Left ventricle myocardium inferior (tissue), 1 donor: ENCODE measurements around the gene TIFAB. TPM values are rescaled to one million over a fixed set of nuclear protein-coding genes. Genes with fewer than 3 reads are reported as not detected.

ENCODE experiments used
- DNase-seq: peaks from one replicate; pipeline ENCODE4 v3.0.0-alpha.2; 2020
- H3K27ac ChIP-seq: fragments of 200-600 bp; replicated peaks from 2 replicates; pipeline ENCODE4 v1.8.0; 2021
- H3K27me3 ChIP-seq: fragments of 200-600 bp; 2 replicates; pipeline ENCODE4 v1.8.0; 2021; ENCODE audit warnings: low read depth
- H3K36me3 ChIP-seq: fragments of 200-600 bp; 2 replicates; pipeline ENCODE4 v1.8.0; 2021
- H3K4me1 ChIP-seq: fragments of 200-600 bp; 2 replicates; pipeline ENCODE4 v1.8.0; 2021
- H3K4me3 ChIP-seq: fragments of 200-600 bp; 2 replicates; pipeline ENCODE4 v1.8.0; 2021; ENCODE audit warnings: mild to moderate bottlenecking, moderate library complexity
- H3K9me3 ChIP-seq: fragments of 200-600 bp; replicated peaks from 2 replicates; pipeline ENCODE4 v1.8.0; 2021
- intact Hi-C: fragments of 100-400 bp; cut with micrococcal nuclease; formaldehyde crosslinking; loops from one replicate; pipeline ENCODE4 v1.11.0; 2022
- total RNA-seq: library from RNA; stranded (reverse); fragmentation: NEBNext Ultra II Directional; extraction: Animal tissue kit (Norgen Biotek cat#: 25700); gene quantifications from one replicate; pipeline ENCODE4 v1.2.1, GENCODE V29; 2021
- TF ChIP-seq, protein P1 (sequence below): fragments of 200-600 bp; IDR thresholded peaks from 2 replicates; pipeline ENCODE4 v1.8.0; 2021; ENCODE audit warnings: antibody characterized with exemption, mild to moderate bottlenecking, borderline replicate concordance
- donor health status: DM: no; HTN: yes; CAD: no; lungs with severe emphysema.

The TIFAB gene
- total RNA-seq, 1 donor from 2014 or later: not detected

DNA sequence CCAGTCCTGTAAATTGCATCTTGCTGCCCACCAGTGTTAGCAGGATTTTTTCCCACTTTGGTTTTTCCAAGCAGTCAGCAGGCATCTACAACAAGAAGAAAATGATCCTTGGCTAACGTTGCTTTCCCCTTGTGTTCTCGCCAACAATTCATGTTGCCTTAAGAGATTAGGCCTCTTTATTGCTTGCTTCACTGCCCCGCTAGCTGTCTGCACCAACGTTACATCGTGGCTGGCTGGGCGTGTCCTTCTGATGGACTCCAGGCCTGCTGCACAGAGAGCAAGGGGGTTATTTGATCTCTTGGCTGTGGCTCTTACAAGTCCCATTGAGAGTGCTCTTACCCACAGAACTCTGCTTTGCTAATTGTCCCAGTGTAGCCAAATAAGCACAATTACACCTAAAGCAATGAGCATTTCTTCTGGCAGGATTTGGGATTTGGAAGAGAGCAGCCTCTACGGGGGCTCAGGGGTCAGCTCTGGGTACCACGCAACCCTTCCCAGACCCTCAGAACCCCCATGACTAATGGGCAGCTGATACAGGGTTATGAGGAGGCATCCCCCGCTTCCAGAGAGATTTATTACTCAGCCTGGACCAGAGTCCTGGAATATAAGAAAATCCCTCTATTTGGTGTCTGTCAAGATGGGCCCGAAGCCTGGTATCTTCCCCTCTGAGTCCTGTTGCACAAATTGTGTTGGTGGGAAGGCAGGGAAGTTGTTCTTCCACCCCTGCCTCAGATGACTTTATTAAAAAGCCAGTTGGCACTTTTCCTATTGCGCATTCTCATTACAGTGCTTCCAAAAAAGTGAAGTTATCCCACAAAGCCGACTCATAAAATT, 22.6 kb downstream of the TIFAB start:
- H3K27me3 ChIP-seq: no peaks in the 10 kb centered on the region
- no peak overlapping the region for H3K4me3 ChIP-seq
- peaks cover 25% of the 10 kb centered on the region for H3K4me1 ChIP-seq
- TF ChIP-seq, protein P1, sequence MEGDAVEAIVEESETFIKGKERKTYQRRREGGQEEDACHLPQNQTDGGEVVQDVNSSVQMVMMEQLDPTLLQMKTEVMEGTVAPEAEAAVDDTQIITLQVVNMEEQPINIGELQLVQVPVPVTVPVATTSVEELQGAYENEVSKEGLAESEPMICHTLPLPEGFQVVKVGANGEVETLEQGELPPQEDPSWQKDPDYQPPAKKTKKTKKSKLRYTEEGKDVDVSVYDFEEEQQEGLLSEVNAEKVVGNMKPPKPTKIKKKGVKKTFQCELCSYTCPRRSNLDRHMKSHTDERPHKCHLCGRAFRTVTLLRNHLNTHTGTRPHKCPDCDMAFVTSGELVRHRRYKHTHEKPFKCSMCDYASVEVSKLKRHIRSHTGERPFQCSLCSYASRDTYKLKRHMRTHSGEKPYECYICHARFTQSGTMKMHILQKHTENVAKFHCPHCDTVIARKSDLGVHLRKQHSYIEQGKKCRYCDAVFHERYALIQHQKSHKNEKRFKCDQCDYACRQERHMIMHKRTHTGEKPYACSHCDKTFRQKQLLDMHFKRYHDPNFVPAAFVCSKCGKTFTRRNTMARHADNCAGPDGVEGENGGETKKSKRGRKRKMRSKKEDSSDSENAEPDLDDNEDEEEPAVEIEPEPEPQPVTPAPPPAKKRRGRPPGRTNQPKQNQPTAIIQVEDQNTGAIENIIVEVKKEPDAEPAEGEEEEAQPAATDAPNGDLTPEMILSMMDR: no peak
- peaks cover 12% of the 10 kb centered on the region for H3K9me3 ChIP-seq
- DNase-seq: peak; percentile 72
- no peaks in the 10 kb centered on the region for H3K36me3 ChIP-seq
- intact Hi-C loops: no loop called here
- H3K27ac ChIP-seq: peak overlapping the region; percentile 34

DNA sequence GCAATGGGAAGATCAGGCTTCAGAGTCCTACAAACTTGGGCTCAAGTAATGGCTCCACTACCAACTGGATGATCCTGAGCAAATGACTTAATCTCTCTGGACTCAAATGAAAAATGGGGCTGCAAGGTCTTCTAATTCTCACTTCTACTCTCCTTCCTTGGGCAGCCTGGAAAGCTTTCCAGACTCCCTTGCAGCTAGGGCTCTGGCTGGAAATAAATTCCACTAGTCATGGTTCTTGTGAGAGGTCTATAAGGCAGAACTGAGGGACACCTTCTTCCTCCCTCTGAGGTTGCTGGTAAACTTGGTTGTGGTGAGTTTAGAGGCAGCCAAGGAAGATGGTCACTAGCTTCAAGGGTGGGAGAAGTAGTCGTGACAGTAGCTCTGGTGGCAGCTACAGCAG, 23.6 kb downstream of the TIFAB start:
- Histone ChIP-seq H3K27ac (no peak overlapping the region), H3K4me3 (no peak overlapping the region), H3K4me1 (peaks cover 23% of the 10 kb centered on the region), H3K9me3 (peaks cover 12% of the 10 kb centered on the region), H3K27me3 (no peaks in the 10 kb centered on the region), H3K36me3 (no peaks in the 10 kb centered on the region)
- TF ChIP-seq, protein P1: no peak
- DNase-seq: no peak
- intact Hi-C loops: no loop called here

DNA sequence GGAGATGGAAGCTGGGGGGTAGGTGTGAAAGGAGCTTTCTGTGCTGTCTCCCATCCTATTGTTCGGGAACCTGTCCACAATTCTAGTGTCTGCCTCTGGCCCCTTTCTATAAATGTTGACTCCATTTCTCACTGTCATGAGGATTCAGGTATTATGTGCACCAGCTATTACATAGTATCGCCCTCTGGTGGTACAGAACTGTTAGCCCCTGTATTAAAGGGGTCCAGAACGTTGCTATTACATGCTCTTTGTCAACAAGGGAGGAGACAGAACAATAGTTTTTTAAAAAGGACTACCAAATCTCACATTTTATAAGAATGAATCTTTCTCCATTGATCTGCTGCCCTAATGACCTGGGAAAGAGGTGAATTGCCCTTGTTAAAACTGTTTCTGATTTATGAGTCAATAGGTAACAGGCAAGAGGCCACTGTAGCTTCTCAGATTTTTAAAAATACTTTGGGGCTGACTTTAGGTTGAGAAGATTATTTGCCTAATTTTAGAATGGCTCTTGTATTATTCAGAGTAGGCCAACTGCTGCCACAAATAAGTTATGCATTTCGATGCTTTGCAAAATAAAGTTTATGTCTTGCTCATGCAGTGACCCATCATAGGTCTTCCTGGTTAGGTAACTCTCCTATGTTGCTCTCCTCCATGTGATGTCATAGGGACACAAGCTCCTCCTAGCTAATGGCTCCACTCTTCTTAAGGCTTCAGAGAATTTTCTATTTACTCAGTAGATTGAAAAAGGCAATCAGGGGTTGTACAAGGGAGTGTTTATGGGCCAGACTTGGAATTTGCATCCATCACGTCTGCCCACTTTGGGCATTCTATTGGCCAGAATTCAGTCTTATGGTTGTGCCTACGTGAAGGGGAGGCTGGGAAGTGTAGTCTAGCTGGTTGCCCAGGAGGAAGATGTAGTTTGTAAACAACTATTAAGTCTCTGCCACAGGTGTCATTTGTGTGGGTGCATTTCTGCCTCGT, 25.8 kb downstream of the TIFAB start:
- Histone ChIP-seq H3K36me3 (no peaks in the 10 kb centered on the region), H3K27ac (no peak overlapping the region), H3K27me3 (no peaks in the 10 kb centered on the region), H3K4me3 (no peak overlapping the region), H3K9me3 (peaks cover 12% of the 10 kb centered on the region), H3K4me1 (peaks cover 24% of the 10 kb centered on the region)
- DNase-seq: no peak
- intact Hi-C loops: no loop called here
- TF ChIP-seq, protein P1: peak; percentile 81

DNA sequence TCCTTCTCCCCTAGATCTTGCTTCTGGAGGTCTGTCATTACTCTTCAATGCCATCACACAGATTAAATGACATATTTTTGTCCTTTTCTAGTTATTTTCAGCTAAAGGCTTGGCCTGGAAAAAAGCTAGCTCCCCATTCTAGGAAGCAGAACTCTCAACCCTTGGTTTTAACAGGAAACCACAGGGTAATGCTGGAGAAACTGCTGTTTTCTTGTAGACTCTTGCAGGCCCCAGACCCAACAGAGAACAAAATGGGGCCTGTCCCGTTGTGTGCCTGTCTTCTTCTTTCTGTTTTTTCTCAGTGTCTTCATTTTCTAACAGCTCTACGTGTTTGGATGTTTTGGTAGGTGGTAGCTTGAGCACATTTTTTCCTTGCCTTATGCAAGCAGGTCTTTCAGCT, 26.5 kb downstream of the TIFAB start:
- Histone ChIP-seq H3K27ac (no peak overlapping the region), H3K4me3 (no peak overlapping the region), H3K36me3 (no peaks in the 10 kb centered on the region), H3K4me1 (peaks cover 24% of the 10 kb centered on the region), H3K9me3 (peaks cover 12% of the 10 kb centered on the region), H3K27me3 (no peaks in the 10 kb centered on the region)
- TF ChIP-seq, protein P1: no peak
- DNase-seq: no peak
- intact Hi-C loops: no loop called here

DNA sequence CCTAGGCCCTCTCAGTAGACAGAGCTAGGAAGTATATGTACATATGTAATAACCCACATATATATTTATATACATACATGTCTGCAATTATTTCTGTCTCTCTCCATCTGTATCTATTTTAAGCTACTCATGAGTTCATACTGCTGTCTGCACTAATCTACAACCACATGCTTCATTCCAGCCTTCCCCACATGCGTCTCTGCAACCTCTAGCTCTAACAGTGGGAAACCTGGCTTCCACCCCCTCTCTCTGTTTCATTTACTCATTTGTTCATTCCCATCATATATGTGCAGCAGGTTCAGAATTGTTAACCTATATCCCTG, 28.3 kb downstream of the TIFAB start:
- DNase-seq: no peak
- Histone ChIP-seq H3K36me3 (no peaks in the 10 kb centered on the region), H3K4me3 (no peak overlapping the region), H3K9me3 (peaks cover 19% of the 10 kb centered on the region), H3K27me3 (no peaks in the 10 kb centered on the region), H3K27ac (no peak overlapping the region), H3K4me1 (peaks cover 14% of the 10 kb centered on the region)
- intact Hi-C loops: no loop called here
- TF ChIP-seq, protein P1: no peak
